H1 (cell line): ENCODE results near the gene CCS. TPM values are rescaled to one million over a fixed set of nuclear protein-coding genes. Genes with fewer than 3 reads are reported as not detected.

Experiments used
- CTCF ChIA-PET: fragments of 300-600 bp; sonication (Branson Sonifier 250); formaldehyde crosslinking; loops from one replicate; lab custom pipeline; 2021; ENCODE audit not compliant: partially characterized antibody; lab: Charles Lee
- POLR2A ChIA-PET: fragments of 300-600 bp; sonication (Branson Sonifier 250); formaldehyde crosslinking; loops from one replicate; lab custom pipeline; 2021; ENCODE audit warnings: inconsistent platforms; ENCODE audit not compliant: partially characterized antibody; lab: Charles Lee
- DNase-seq, 2 experiments: peaks; one replicate each; pipeline versions ENCODE4 v3.0.0 to v3.0.0-alpha.2; 2010 to 2022; ENCODE audit warnings: low spot score in 2 of 2, low read depth in 1 of 2, mixed read lengths in 1 of 2
- FAIRE-seq: peaks from 2 replicates; lab custom pipeline; 2011; peaks lifted over from hg19 to GRCh38; lab: Jason Lieb, UNC
- H2AFZ ChIP-seq: 2 replicates; pipeline ENCODE4 v1.8.1; 2012; ENCODE audit warnings: low read length, inconsistent platforms
- H2AK5ac ChIP-seq: 2 replicates; pipeline ENCODE4 v1.6.1; 2013; ENCODE audit warnings: low read depth, low read length
- H2BK120ac ChIP-seq: replicated peaks from 2 replicates; pipeline ENCODE3; 2013; ENCODE audit warnings: low read depth, low read length, inconsistent platforms
- H2BK12ac ChIP-seq: 2 replicates; pipeline ENCODE4 v1.6.1; 2013; ENCODE audit warnings: low read depth, low read length
- H2BK15ac ChIP-seq: 2 replicates; pipeline ENCODE4 v1.6.1; 2013; ENCODE audit warnings: low read length
- H2BK20ac ChIP-seq: 2 replicates; pipeline ENCODE4 v1.6.1; 2013; ENCODE audit warnings: low read length
- H2BK5ac ChIP-seq: 2 replicates; pipeline ENCODE4 v1.6.1; 2013; ENCODE audit warnings: low read depth, low read length
- H3K14ac ChIP-seq: 2 replicates; pipeline ENCODE4 v1.6.1; 2013; ENCODE audit warnings: inconsistent platforms; ENCODE audit not compliant: insufficient read length
- H3K18ac ChIP-seq: 2 replicates; pipeline ENCODE4 v1.6.1; 2013; ENCODE audit warnings: low read length; ENCODE audit errors: extremely low read depth
- H3K23ac ChIP-seq: 2 replicates; pipeline ENCODE4 v1.6.1; 2013; ENCODE audit warnings: inconsistent platforms; ENCODE audit not compliant: insufficient read length
- H3K23me2 ChIP-seq: 2 replicates; pipeline ENCODE4 v1.6.1; 2013; ENCODE audit warnings: low read depth, low read length
- H3K27ac ChIP-seq: 2 replicates; pipeline ENCODE4 v1.6.1; 2011; ENCODE audit warnings: low read depth, low read length, inconsistent platforms
- H3K27me3 ChIP-seq, 4 experiments: replicated peaks in 1 of 4; 1 replicate in 1 of 4; 2 replicates in 3 of 4; pipeline versions ENCODE4 v1.6.1 to v1.8.1; 2011 to 2013; ENCODE audit warnings: low read length in 3 of 4, mild to moderate bottlenecking in 3 of 4, inconsistent platforms in 2 of 4, mixed read lengths in 2 of 4, moderate library complexity in 1 of 4; ENCODE audit not compliant: control insufficient read depth in 3 of 4, insufficient read depth in 3 of 4; ENCODE audit errors: extremely low read depth in 1 of 4
- H3K36me3 ChIP-seq, 4 experiments: 2 replicates each; pipeline versions ENCODE4 v1.6.1 to v1.8.1; 2011 to 2013; ENCODE audit warnings: mild to moderate bottlenecking in 4 of 4, low read length in 3 of 4, moderate library complexity in 2 of 4, control low read depth in 1 of 4, inconsistent platforms in 1 of 4; ENCODE audit not compliant: insufficient read depth in 4 of 4, control insufficient read depth in 2 of 4
- H3K4ac ChIP-seq: replicated peaks from 2 replicates; pipeline ENCODE3; 2013; ENCODE audit warnings: low read length, low read depth, mixed read lengths, inconsistent platforms; ENCODE audit not compliant: insufficient read length
- H3K4me1 ChIP-seq, 4 experiments: replicated peaks in 1 of 4; 1 replicate in 1 of 4; 2 replicates in 3 of 4; pipeline versions ENCODE4 v1.6.1 to v1.8.1; 2011 to 2013; ENCODE audit warnings: low read length in 3 of 4, inconsistent platforms in 2 of 4, mixed read lengths in 1 of 4; ENCODE audit not compliant: insufficient read depth in 4 of 4, control insufficient read depth in 3 of 4
- H3K4me2 ChIP-seq, 2 experiments: 2 replicates each; pipeline versions ENCODE4 v1.6.1 to v1.8.1; 2011 to 2013; ENCODE audit warnings: low read depth in 2 of 2, low read length in 2 of 2, control low read depth in 1 of 2, inconsistent platforms in 1 of 2, mild to moderate bottlenecking in 1 of 2; ENCODE audit not compliant: insufficient read depth in 1 of 2
- H3K4me3 ChIP-seq, 4 experiments: fragments of 200-600, 300-600 bp in 1 of 4; sonication (generic), shearing (Covaris generic), sonication (Bioruptor Twin) in 1 of 4; 2 replicates each; pipeline versions ENCODE4 v1.5.1 to v1.8.1; 2011 to 2016; ENCODE audit warnings: low read length in 4 of 4, low read depth in 3 of 4, control low read depth in 2 of 4, inconsistent platforms in 2 of 4, mild to moderate bottlenecking in 2 of 4, mixed read lengths in 1 of 4, moderate library complexity in 1 of 4; ENCODE audit not compliant: insufficient read depth in 2 of 4; ENCODE audit errors: extremely low read depth in 1 of 4
- H3K56ac ChIP-seq: replicated peaks from 2 replicates; pipeline ENCODE3; 2013; ENCODE audit warnings: low read depth, mild to moderate bottlenecking, mixed read lengths, low read length, inconsistent platforms; ENCODE audit not compliant: insufficient read length
- H3K79me1 ChIP-seq: 2 replicates; pipeline ENCODE4 v1.6.1; 2013; ENCODE audit warnings: low read depth, low read length, control low read depth
- H3K79me2 ChIP-seq, 2 experiments: 2 replicates each; pipeline versions ENCODE4 v1.6.1 to v1.8.1; 2012 to 2013; ENCODE audit warnings: low read length in 2 of 2, mild to moderate bottlenecking in 2 of 2, inconsistent platforms in 1 of 2; ENCODE audit not compliant: insufficient read depth in 2 of 2, control insufficient read depth in 1 of 2
- H3K9ac ChIP-seq, 4 experiments: replicated peaks in 1 of 4; 1 replicate in 1 of 4; 2 replicates in 3 of 4; pipeline versions ENCODE4 v1.6.1 to v1.8.1; 2011 to 2013; ENCODE audit warnings: low read depth in 3 of 4, low read length in 3 of 4, control low read depth in 2 of 4, mild to moderate bottlenecking in 2 of 4, moderate library complexity in 2 of 4, inconsistent platforms in 1 of 4; ENCODE audit errors: extremely low read depth in 1 of 4
- H3K9me3 ChIP-seq, 2 experiments: 2 replicates each; pipeline versions ENCODE4 v1.6.1 to v1.8.1; 2012 to 2013; ENCODE audit warnings: mild to moderate bottlenecking in 2 of 2, moderate library complexity in 2 of 2, control low read depth in 1 of 2, inconsistent platforms in 1 of 2, low read depth in 1 of 2, low read length in 1 of 2, mixed read lengths in 1 of 2; ENCODE audit not compliant: insufficient read depth in 2 of 2
- H4K20me1 ChIP-seq, 2 experiments: replicated peaks in 1 of 2; 2 replicates each; pipeline versions ENCODE3 to v1.8.1; 2011 to 2013; ENCODE audit warnings: inconsistent platforms in 2 of 2, low read length in 2 of 2, mild to moderate bottlenecking in 1 of 2; ENCODE audit not compliant: insufficient read depth in 2 of 2, control insufficient read depth in 1 of 2
- H4K5ac ChIP-seq: 2 replicates; pipeline ENCODE4 v1.6.1; 2013; ENCODE audit warnings: low read length, low read depth, mixed read lengths, inconsistent platforms; ENCODE audit not compliant: insufficient read length
- H4K8ac ChIP-seq: 2 replicates; pipeline ENCODE4 v1.8.0; 2013; ENCODE audit warnings: mild to moderate bottlenecking, moderate library complexity, low read length, inconsistent platforms; ENCODE audit not compliant: insufficient read depth; ENCODE audit errors: extremely low read depth
- H4K91ac ChIP-seq: replicated peaks from 2 replicates; pipeline ENCODE3; 2013; ENCODE audit warnings: low read length, mixed read lengths, inconsistent platforms; ENCODE audit not compliant: insufficient read length
- BACH1 ChIP-seq: IDR thresholded peaks from 2 replicates; pipeline ENCODE4 v1.6.1; 2012; ENCODE audit warnings: low read length, improper control_type of control experiment
- CTCF ChIP-seq, 3 experiments: IDR thresholded peaks; 1 replicate in 2 of 3; 2 replicates in 1 of 3; pipeline versions ENCODE4 v1.5.1 to v1.6.1; 2011; ENCODE audit warnings: low read length in 3 of 3, mild to moderate bottlenecking in 3 of 3, inconsistent platforms in 2 of 3, low read depth in 1 of 3, moderate library complexity in 1 of 3; ENCODE audit not compliant: insufficient read depth in 1 of 3; ENCODE audit errors: control extremely low read depth in 1 of 3
- EP300 ChIP-seq, 2 experiments: IDR thresholded peaks; 1 replicate in 1 of 2; 2 replicates in 1 of 2; pipeline ENCODE4 v1.6.1; 2011 to 2012; ENCODE audit warnings: low read depth in 2 of 2, low read length in 2 of 2, mild to moderate bottlenecking in 2 of 2, borderline replicate concordance in 1 of 2, inconsistent platforms in 1 of 2, moderate library complexity in 1 of 2
- POU5F1 ChIP-seq: IDR thresholded peaks from 2 replicates; pipeline ENCODE4 v1.6.1; 2011; ENCODE audit warnings: low read depth, mild to moderate bottlenecking, low read length, moderate library complexity
- ZNF274 ChIP-seq: IDR thresholded peaks from 2 replicates; pipeline ENCODE4 v1.7.0; 2012; ENCODE audit warnings: low read length, borderline replicate concordance; ENCODE audit errors: extremely low read depth
- WGBS, 2 experiments: shearing (Covaris generic) in 1 of 2; methylation state at CpG; one replicate each; pipeline versions ENCODE4 v1.1.6 to v1.1.7; 2013 to 2015; ENCODE audit warnings: low lambda C conversion rate in 2 of 2, mixed read lengths in 2 of 2, inconsistent platforms in 1 of 2, low coverage in 1 of 2, missing lambda C conversion rate in 1 of 2; ENCODE audit not compliant: insufficient replicate concordance in 2 of 2, insufficient coverage in 1 of 2, insufficient read length in 1 of 2; ENCODE audit errors: extremely low coverage in 1 of 2, missing lambda C conversion rate in 1 of 2; 5-methylcytosine and 5-hydroxymethylcytosine counted together
- polyA plus RNA-seq, 7 experiments: library from polyadenylated mRNA; depleted of rRNA in 3 of 7; stranded (reverse) in 5 of 7; unstranded in 2 of 7; fragments of >200 nt in 5 of 7; fragments of 200-250 nt in 2 of 7; gene quantifications; 1 replicate in 5 of 7; 2 replicates in 1 of 7; 4 replicates in 1 of 7; pipeline versions ENCODE4 v1.2.1 to v1.2.3, GENCODE V29; 2011 to 2013; ENCODE audit warnings: missing spikeins in 2 of 7, mixed read lengths in 2 of 7
- total RNA-seq: library from RNA; stranded (reverse); fragmentation: NEBNext Ultra II Directional; extraction: Animal tissue kit (Norgen Biotek cat#: 25700); gene quantifications from 2 replicates; pipeline ENCODE4 v1.2.1, GENCODE V29; 2021
- TF ChIP-seq, protein P1 (sequence below): IDR thresholded peaks from 2 replicates; pipeline ENCODE4 v1.6.1; 2012; ENCODE audit warnings: inconsistent platforms

The CCS gene
- total and polyA plus RNA-seq, 2 of the 8 experiments (the other 6 are each of a cell fraction or from before 2014, with no cell fraction given), result 37.1 to 37.7 TPM

DNA sequence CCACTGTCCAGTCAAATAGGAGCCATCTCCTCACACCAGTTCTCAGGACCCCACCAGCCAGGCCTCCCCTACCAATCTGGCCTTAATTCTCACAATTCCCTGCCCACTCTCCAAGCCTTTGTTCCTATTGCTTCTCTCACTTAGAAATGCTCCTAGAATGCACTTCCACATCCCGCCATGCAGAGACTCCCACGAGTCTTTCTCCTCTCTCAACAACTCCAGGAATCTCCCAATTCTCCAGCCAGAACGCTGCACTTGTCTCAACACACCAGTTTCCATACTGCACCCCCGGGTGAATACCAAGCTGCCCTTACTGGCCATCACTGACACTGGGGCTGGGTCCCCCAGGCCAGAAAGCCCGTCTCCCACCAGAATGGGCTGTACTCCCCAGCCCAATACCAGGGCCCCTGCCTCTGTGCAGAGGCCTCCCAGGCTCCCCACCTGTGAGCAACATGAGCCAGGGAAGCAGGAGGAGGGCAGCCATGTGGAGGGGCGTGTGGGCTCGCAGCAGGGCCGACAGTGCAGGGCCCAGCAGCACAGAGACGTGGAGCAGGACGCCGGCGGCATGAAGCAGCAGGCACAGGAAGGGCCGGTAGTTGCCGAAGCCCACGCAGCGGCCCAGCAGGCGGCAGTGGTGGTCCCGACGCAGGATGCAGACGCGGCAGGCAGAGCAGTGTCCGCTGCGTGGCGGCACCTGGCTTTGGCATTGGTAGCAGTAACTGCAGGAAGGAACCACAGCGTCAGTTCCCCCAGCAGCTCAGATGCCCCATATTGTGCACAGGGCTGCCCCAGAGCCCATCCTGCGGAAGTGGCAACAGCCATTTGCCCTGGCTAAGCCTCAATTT, 49.5 kb upstream of the CCS start:
- Histone ChIP-seq H2AFZ (no peak overlapping the region), H3K4ac (no peak overlapping the region), H3K4me2 (peak overlapping the region; percentile 4 to 29; a peak in 2 of 4 replicates), H2BK120ac (no peak overlapping the region), H3K79me1 (no peaks in the 10 kb centered on the region; the same call in 1 of the 2 replicates), H3K36me3 (no peaks in the 10 kb centered on the region), H3K9ac (peak overlapping the region in 2 of 4 experiments; percentile 13 to 47; a peak in 1 of 7 replicates), H4K8ac (peak overlapping the region; percentile 41; the same call in 1 of the 2 replicates), H3K27me3 (no peaks in the 10 kb centered on the region), H3K18ac (no peak overlapping the region; the same call in 1 of the 2 replicates), H4K20me1 (no peaks in the 10 kb centered on the region), H3K9me3 (no peaks in the 10 kb centered on the region), H3K79me2 (no peaks in the 10 kb centered on the region; a peak in 1 of 4 replicates), H2BK20ac (no peak overlapping the region), H3K23me2 (peaks cover 3% of the 10 kb centered on the region; the same call in 1 of the 2 replicates), H2BK15ac (peak overlapping the region; percentile 61; the same call in 1 of the 2 replicates), H3K23ac (no peak overlapping the region), H4K91ac (peak overlapping the region; percentile 41), H3K4me1 (peaks cover 0 to 23% (median 11%) of the 10 kb centered on the region in 4 experiments; a peak in 6 of 7 replicates), H2AK5ac (no peak overlapping the region), H3K14ac (no peak overlapping the region), H2BK12ac (no peak overlapping the region), H4K5ac (no peak overlapping the region), H3K4me3 (no peak overlapping the region), H3K56ac (no peak overlapping the region), H3K27ac (no peak overlapping the region), H2BK5ac (0 out of 2 replicates have a peak overlapping the region, but pooled peaks have one; percentile 48)
- WGBS, 2 experiments, result 81% methylated on average over 26 of the region's 26 CpGs; no CpG with 5 or more reads in 1 of the 2 experiments
- POLR2A ChIA-PET, result interaction anchor here (1.0 to 2.4 kb wide), 8 partner anchors 9 to 134 kb away, joined by 3 to 7 read pairs (median 4); partner anchors contain the start of genes RBM14 and RBM4B
- DNase-seq (no peak), FAIRE-seq (no peak)
- CTCF ChIA-PET, result interaction anchor here (0.8 to 1.6 kb wide), 7 partner anchors 9 to 134 kb away, joined by 3 to 4 read pairs (median 3); partner anchors contain the start of gene RBM4B
- TF ChIP-seq EP300 (IDR thresholded peaks at IDR 0.05; ENCODE audit: borderline replicate concordance in 1 of 2, low read depth in 2 of 2, low read length in 2 of 2) (no peak), ZNF274 (no peak), BACH1 (0 out of 2 replicates have a peak, but pooled peaks have one; percentile 28), POU5F1 (no peak), CTCF (IDR thresholded peaks at IDR 0.05; ENCODE audit: control extremely low read depth in 1 of 3, insufficient read depth in 1 of 3, low read depth in 1 of 3, low read length in 3 of 3) (peak; percentile 43 to 61 (median 46))
- TF ChIP-seq, protein P1, sequence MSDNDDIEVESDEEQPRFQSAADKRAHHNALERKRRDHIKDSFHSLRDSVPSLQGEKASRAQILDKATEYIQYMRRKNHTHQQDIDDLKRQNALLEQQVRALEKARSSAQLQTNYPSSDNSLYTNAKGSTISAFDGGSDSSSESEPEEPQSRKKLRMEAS, result peak; percentile 50; the same call in 1 of the 2 replicates
